NK-92 (cell line): Measurements from ENCODE around the gene VSIG1.

ENCODE experiments used
- DNase-seq: peaks from one replicate; lab custom pipeline; 2025; ENCODE audit not compliant: unreplicated experiment; lab: John Stamatoyannopoulos, UW

Gene VSIG1

GRCh38 chrX:108044554-108045256 lies at the start of gene VSIG1:
VSIG1 (plus strand) TSS chrX:108045065; CDS start chrX:108045131, 66 bp downstream.
- DNase-seq, result no peak

GRCh38 chrX:107996124-107996523 lies 48.7 kb upstream of the VSIG1 start:
- no peak for DNase-seq

DNA sequence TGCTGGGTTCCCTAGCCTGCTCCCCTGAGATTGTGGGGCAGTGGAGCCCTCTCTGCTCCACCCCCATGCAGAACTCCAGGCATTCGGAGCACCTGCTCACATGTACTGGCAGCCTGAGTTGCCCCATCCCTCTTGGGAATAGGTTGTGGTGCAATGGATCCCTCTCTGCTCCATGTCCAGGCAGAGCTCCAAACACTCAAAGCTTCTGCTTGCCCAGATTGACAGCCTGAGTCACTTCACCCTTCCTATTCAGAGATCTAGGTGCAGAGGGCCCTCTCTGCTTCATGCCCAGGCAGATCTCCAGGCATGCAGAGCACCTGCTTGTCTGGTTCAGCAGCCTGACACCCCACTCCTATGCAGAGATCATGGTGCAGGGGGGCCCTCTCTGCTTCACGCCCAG lies 44.1 kb upstream of the VSIG1 start:
- DNase-seq, result no peak

DNA sequence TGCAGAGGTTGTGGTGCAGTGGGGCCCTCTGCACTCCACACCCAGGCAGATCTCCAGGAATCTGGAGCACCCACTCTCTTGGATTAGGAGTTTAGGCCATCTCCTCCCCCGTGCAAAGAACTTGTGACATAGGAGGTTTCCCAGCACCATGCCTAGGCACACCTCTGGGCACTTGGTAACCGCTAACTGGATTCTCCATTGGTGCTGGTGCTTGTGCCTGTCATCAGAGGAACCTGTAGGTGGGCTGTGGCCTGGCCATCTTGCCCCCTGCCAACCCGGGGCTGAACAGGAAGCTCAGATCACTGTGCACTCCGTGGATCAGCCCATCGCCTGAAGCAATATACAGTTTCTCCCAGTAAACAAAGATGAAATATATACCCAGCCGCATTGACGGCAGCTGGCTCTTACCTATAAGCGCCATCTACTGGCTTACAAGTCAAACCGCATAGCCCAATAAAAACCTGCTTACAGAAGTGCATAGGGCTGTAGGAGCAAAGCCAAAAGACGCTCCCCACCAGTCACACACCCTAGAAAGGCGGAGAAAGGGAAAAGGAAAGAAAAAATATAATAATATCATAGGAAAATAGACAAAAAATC lies 43.5 kb upstream of the VSIG1 start:
- no peak for DNase-seq

DNA sequence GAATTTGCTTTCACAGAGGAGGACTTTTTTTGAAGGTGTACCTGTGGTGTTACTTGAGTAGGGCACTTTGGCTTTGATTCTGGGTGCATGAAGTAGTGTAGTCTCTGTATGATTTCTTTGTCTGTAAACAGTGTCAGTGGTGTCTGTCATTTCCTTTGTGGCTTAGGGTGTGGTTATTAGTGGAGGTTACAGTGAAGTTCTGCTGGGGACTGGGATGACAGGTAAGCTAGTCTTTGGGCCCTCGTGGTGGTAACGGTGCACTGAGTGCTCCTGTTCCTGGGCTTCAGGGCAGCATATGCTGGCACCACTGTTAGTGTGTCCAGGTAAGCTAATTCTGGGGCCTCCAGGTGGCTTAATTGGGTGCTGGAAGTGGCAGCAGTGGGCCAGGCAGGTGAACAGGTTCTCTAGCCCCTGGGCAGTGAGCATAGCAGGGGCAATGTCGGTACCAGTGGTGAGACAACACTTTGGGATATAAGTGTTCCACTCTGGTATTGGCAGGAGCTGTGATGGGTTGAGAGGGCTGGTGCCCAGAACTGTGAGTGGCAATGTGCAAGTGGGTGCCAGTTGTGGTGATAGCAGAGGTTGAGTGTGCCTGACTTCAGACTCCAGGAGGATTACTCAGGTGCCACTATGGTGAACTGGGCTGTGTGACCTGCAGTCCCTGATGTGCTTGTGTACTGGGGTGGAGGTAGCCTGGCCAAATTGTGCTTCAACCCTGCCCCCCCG lies 26.0 kb upstream of the VSIG1 start:
- no peak for DNase-seq

DNA sequence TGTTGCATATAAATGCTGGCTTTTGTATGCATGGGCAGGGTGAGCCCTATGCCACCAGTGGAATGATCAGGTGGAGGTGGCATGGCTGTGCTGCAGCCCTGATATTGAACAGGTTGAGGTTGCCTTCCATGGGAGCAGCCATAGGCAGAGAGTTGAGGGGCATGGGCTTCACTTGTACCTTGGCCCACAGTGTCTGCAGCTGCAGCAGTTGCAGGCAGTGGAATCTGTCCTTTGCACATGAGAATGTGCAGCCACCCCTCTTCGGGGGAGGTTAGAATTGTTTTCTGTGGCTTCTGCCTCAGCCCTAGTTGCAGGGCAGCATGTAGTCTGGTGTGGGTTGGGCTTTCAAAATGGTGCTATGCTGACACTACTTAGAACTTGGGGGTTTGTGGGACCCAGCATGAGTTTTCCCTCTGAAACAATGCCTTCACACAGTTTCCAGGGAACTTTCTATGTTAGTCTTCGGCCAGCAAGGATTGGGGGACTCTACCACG lies 25.4 kb upstream of the VSIG1 start:
- no peak for DNase-seq

DNA sequence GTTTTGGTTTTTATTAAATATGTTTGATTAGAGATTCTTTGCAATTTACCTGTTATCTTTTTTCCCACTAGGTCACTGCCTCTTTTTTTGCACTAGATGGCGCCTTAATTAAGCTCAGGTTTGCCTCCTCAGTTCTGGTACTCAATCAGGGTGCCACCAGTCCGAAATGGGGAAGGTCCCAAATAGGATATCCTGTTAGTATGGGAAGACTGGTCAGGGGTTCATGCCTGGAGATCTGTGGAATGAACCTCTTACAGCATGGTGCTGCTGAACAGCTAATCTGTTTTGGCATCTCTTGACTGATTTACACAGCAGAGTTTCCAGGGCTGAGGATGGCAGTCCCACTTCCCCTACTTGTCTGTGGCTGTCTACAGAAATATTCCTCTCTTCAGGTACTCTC lies 24.2 kb upstream of the VSIG1 start:
- no peak for DNase-seq

GRCh38 chrX:108022491-108023089 lies 22.3 kb upstream of the VSIG1 start:
- DNase-seq, result no peak

DNA sequence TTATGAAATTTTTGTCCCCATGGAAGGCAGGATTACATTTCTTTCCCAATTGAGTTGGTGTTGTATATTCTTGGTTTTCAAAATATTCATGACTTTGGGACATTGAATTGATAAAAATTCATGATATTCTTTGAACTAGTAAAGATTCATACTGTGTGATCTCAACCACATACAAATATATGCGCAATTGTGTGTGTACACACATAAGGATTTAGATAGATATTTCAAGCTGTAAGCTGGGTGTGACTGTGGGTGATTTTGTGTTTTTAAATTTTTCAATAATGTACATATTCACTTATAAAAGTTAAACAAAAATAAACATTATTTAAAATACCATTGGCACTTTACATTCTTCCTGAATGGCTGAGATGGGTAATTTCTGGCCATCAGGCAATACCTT lies 19.5 kb upstream of the VSIG1 start:
- no peak for DNase-seq

GRCh38 chrX:108025954-108026600 lies 18.8 kb upstream of the VSIG1 start:
- DNase-seq, result no peak

GRCh38 chrX:108028854-108029253 lies 16.0 kb upstream of the VSIG1 start:
- no peak for DNase-seq

- no peak for DNase-seq
These were observed 14.7 kb upstream of the VSIG1 start for GRCh38 chrX:108029928-108030711.

- DNase-seq, result no peak
These were observed 11.9 kb upstream of the VSIG1 start for GRCh38 chrX:108032944-108033343.

GRCh38 chrX:108033890-108034289 lies 11.0 kb upstream of the VSIG1 start:
- DNase-seq, result no peak

- no peak for DNase-seq
These were observed 10.1 kb upstream of the VSIG1 start for GRCh38 chrX:108034725-108035124.

- no peak for DNase-seq
These were observed 8.4 kb upstream of the VSIG1 start for GRCh38 chrX:108036298-108036973.

GRCh38 chrX:108049649-108050048 lies 4.8 kb downstream of the VSIG1 start:
- no peak for DNase-seq

- no peak for DNase-seq
These were observed 8.4 kb downstream of the VSIG1 start for GRCh38 chrX:108053218-108053617.

DNA sequence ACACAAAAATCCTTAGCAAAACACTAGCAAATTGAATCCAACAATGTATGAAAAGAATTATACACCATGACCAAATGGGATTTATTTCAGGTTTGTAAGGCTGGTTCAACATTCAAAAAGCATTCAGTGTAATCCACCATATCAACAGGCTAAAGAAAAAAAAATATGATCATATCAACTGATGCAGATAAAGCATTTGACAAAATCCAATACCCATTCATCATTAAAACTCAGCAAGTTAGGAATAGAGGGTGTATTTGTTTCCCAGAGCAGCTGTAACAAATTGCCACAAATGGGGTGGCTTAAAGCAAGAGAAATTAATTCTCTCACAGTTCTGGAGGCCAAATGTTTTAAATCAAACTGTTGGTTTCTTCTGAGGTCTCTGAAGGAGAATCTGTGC lies 10.7 kb downstream of the VSIG1 start:
- DNase-seq, result no peak

DNA sequence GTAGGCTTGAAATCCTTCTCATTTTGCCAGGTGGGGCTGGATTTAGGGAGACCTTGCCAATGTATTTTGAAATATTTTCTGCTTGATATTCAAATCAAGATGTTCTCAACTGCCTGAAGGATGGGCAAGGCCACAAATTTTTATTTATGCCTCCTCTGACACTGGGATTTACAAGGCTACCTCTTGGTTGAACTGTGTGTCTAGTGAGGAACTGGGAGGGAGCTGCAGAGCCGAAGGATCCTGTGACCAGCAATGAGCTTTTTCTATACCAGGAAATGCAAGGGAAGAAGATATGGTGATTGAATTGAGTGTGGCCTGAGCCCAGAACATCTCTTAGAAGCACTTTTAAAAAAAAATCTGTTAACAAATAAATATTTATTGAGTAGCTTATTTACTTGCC lies 14.9 kb downstream of the VSIG1 start:
- no peak for DNase-seq
